ENCODE data around the gene PRM3.

The PRM3 gene, protein sequence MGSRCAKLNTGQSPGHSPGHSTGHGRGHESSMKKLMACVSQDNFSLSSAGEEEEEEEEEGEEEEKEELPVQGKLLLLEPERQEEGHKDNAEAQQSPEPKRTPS

DNA sequence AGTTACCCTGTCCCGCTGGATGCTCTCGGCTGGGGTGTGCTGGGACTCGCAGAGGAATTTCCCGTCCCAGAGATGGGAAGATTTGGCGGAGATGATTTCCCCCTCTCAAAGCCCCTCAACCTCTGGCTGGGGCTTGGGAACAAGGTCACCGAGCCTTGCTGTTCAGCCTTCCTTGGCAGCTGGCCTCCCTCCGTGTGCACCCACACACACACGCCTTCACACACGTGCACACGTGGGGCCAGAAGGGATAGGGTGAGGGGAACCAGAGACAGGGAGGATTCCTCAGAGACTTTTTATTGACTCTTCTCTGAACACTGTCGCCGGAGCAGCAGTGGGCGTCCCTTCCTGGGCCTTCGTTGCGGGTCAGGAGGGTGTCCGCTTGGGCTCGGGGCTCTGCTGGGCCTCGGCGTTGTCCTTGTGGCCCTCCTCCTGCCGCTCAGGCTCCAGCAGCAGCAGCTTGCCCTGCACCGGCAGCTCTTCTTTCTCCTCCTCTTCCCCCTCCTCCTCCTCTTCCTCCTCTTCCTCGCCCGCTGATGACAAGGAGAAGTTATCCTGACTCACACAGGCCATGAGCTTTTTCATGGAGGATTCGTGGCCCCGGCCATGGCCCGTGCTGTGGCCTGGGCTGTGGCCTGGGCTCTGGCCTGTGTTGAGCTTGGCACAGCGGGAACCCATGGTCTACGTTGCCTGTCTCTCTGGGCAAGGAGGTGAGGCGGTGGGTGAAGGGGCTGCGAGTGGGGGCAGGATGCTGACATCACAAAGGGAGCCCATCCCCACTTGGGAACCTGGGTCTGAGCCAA, at the start of gene PRM3:
TSS of gene PRM3 (minus strand) at position 709 of the 800 bp plus-strand sequence. CDS start at position 675, 34 bp downstream.
- DNase-seq (ENCODE audit: low read depth in 2 of 2) = no peak

DNA sequence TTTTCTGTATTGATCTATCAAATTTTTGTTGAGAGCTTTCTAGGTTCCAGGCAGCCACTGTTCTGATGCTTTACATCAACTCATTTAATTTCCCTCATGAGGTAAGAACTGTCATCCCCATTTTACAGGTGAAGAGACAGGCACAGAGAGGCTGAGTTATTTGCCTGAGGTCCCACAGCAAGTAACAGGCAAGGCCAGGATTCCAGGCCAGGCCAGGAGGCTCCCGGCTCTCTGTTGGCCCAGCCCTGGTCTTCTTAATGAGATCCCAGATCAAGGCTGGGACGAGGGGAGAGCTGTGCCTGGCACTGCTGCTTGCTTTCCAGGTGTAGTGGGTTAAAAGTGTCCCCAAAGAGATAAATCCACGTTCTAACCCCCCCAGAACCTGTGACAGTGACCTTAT, 49.4 kb upstream of the PRM3 start:
- no peak for DNase-seq (ENCODE audit: low read depth in 2 of 2)

DNA sequence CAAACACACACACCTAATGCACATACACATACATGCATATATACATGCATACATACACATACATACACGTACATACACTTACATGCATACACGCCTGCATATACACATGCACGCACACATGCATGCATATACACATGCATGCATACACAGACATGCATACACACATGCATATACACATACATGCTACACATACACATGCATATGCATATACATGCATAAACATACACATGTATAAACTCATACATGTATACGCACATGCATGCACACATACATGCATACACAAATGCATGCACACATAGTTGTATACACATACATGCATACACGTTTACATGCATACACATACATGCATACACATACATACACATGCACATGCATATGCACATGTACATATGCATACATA, 48.2 kb upstream of the PRM3 start:
- no peak for DNase-seq (ENCODE audit: low read depth in 2 of 2)

DNA sequence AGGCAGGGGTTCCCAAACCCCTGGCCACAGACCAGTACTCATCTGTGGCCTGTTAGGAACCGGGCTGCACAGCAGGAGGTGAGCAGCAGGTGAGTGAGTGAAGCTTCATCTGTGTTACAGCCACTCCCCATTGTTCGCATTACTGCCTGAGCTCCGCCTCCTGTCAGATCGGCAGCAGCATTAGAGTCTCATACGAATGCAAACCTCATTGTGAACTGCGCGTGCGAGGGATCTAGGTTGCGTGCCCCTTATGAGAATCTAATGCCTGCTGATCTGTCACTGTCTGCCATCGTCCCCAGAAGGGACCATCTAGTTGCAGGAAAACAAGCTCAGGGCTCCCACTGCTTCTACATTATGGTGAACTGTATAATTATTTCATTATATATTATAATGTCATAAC, 46.7 kb upstream of the PRM3 start:
- DNase-seq (ENCODE audit: low read depth in 2 of 2) = no peak

DNA sequence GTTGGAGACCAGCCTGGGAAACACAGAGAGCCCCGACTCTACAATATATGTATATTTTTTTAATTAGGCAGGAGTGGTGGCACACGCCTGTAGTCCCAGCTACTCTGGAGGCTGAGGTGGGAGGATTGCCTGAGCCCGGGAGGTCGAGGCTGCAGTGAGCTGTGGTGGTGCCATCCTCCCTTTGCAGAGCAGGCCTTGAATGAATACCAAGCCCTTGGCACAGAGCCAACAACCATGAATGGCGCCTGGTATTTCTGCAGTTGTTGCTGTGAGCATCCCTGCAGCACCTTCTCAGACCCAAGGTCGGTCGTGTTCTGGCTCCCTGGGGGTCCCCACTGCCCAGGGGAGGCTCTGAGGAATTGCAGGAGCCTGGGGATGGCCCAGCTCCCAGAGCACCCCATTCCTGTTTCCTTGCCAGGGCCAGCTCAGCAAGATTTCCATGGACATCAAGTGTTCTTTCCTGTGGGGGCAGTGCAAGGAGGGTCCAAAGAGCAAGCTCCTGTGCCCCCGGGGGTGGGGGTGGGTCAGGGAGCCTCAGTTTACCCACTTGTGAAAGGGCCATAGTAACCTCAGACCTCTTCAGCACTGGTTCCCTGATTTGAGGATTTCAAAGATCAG, 46.2 kb upstream of the PRM3 start:
- DNase-seq (ENCODE audit: low read depth in 2 of 2) = no peak

DNA sequence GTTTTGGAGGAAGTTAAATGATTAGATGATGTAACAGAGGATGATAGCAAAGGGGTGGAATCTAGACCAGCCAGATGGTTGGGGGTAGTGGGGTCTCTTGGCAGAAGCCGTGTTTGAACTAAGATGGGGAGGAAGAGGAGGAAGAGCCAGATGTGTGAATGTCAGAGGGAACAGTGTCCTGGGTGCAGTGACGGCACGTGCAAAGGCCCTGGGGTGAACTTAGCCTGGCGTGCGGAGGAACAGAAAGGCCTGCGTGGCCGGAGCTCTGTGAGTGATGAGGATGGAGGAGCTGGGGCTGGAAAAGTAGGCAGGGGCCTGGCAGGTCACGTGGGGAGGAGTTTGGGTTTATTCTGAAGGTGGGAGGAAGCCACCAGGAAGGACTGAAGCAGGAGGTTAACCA, 45.4 kb upstream of the PRM3 start:
- no peak for DNase-seq (ENCODE audit: low read depth in 2 of 2)

DNA sequence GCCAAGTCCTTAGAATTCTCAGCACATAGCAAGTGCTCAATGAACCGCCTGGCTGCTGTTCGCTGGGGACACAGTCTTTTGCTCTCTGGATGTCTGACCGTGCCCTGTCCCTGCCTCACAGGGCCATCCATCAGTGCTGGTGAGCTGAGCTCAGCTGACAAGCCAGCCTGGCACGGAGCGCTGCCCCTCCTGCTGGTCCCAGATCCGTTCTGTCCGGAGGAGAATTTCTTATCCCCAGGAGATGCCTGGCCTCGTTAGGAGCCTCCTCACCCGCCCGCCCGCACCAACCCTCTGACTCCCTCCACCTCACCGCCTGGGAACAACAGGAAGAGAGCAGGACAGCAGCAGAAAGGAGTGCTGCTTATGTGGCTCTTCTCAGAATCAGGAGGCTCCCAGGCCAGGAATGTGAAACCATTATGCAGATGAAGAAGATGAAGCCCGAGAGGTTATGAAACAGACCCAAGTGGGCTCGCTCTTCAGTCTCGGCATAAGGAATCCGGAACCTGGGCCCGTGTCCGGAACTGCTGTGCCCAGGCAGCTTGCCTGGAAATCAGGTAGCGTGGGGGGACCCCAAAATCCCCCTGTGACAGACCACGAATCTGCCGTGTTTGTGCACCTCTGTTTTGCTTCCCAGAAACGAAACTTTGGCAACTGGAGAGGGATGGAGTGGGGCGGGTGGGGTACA, 43.0 kb upstream of the PRM3 start:
- no peak for DNase-seq (ENCODE audit: low read depth in 2 of 2)

DNA sequence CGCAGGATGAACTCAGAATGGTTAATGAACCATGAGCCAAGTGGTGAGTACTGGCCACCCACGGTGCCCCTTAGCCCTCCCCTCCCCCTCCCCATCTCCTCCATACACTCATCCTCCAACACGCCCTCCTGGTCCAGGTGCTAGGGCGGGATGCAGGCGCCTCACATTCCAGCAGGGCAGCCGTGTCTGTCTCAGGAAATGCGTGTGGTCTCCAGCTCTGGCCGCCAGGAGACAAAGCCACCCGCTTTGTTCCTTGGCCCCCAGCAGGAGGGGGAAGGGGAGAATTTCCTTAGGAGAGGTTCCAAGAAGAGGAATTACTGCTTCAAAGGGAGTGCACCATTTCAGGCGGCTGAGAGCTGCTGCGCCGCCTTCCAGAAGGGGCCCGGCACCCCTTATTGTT, 42.1 kb upstream of the PRM3 start:
- no peak for DNase-seq (ENCODE audit: low read depth in 2 of 2)

DNA sequence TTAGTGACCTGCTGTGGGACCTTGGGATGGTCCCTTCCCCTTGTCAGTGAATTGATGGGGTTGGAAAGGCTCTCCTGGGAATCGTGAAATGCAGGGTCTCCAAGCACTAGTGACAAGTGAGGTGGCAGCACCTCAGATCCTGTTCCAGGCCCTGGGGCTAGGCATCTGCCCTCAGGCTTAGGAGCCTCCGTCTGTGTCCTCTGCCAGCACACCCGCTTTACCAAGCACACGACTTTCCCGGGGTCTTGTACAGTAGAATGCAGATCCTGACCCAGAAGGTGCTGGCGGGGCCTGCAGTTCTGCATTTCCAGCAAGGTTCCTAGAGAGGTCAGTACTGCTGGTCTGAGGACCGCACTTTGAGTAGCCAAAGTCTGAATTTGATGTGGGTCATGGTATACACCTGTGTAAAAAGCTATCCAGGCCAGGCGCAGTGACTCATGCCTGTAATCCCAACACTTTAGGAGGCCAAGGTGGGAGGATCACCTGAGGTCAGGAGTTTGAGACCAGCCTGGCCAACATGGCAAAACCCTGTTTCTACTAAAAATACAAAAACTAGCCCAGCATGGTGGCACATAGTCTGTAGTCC, 41.0 kb upstream of the PRM3 start:
- DNase-seq (ENCODE audit: low read depth in 2 of 2) = no peak

DNA sequence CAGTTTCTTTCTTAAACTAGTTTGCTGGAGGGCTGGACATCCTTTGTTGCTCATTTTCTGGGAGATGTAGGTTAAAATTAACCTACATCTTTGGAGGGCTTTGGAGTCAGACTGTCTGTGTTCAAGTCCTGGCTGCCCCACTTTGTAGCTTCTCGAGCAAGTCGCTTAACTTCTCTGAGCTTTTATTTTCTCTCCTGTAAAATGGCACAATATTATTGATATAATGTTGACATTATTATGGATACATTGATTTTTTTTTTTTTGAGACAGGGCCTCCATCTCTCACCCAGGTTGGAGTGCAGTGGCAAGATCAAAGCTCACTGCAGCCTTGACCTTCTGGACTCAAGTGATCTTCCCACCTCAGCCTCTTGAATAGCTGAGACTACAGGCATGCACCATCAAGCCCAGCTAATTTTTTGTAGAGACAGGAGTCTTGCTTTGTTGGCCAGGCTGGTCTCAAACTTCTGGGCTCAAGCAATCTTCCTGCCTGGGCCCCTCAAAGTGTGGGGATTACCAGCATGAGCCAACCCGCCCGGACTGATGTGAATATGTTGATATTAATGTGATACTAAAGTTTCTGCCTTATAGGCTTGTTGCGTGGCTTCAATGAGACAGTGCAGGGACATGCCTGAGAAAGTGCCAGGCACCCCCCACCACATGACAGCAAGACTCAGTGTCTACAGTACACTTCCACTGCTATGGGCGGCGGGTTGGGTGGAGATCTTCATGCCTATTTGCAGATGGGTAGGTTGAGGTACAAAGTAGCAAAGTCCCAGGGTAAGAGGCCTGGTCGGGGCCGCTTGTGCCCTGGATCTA, 40.3 kb upstream of the PRM3 start:
- DNase-seq (ENCODE audit: low read depth in 2 of 2) = no peak

DNA sequence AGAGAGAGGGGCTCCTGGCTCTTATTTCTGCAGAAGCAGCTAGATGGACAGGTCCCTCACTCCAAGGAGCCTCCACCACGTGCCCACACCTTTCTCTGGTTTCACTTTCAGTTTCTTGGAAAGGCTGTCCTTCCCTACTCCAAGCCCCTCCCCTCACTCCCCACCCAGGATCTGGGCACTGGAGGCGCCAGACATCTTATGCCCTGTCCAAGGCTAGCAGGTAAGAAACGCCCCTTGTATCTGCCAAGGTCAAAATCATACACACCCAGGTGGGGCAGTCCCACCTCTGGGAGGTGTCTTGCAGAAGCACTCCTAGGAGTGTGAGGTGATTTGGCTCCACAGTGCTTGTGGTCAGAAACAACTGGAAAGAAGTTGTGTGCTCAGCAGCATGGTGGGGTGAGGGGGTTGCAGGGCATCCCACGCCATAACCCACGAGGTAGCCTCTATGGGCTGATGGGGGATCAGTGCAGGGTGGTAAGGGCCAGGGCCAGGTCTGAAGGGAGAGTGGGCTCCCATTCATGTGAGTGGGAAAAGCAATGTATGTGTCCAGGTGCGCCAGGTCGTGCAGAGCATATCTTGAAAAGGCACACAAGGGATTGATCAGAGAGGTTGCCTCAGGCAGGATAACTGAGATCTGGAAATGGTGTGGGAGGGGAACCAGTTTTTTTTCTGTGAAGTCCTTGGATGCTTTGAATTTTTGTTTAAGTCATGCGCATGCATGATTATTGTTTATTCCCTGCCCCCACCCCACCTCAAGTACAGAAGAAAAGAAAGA, 39.5 kb upstream of the PRM3 start:
- DNase-seq (ENCODE audit: low read depth in 2 of 2) = no peak

DNA sequence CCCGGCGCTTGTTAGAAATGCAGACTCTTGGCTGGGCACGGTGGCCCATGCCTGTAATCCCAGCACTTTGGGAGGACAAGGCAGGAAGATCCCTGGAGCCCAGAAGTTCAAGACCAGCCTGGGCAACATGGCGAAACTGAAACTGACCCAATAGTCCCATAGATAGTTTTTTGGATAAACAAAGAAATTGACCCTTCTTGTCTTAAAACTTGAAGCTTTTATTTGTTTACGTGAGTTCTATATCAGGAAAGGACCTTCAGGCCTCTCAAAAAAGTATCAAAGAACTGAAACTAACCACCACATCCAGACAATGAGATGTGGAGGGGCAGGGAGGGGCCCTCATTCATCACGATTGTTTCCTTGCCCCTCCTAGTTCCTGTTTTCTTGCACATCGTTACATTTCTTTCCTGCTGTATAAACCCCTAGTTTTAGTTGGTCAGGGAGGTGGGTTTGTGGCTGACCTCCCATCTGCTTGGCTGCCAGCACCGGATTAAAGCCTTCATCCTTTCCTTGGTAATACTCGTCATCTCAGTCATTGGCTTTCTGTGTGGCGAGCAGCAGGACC, 37.6 kb upstream of the PRM3 start:
- peak in 1 of 2 donors; percentile 34 for DNase-seq (ENCODE audit: low read depth in 2 of 2)

DNA sequence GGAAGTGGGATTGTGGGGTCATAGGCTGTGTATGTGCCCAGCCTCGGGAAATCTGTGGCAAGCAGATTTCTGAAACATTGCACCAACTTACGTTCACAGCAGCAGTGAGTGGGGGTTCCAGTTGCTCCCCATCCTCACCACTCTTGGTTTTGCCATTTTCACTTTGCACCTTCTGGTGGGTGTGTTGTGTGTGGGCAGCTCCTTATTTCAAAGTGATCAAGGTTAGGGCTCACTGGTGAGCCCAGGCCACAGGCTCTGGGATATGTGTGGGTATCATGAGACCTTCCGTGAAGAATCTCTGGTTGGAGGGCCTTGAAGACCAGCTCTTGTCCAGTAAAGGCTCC, 37.2 kb upstream of the PRM3 start:
- DNase-seq (ENCODE audit: low read depth in 2 of 2) = no peak

DNA sequence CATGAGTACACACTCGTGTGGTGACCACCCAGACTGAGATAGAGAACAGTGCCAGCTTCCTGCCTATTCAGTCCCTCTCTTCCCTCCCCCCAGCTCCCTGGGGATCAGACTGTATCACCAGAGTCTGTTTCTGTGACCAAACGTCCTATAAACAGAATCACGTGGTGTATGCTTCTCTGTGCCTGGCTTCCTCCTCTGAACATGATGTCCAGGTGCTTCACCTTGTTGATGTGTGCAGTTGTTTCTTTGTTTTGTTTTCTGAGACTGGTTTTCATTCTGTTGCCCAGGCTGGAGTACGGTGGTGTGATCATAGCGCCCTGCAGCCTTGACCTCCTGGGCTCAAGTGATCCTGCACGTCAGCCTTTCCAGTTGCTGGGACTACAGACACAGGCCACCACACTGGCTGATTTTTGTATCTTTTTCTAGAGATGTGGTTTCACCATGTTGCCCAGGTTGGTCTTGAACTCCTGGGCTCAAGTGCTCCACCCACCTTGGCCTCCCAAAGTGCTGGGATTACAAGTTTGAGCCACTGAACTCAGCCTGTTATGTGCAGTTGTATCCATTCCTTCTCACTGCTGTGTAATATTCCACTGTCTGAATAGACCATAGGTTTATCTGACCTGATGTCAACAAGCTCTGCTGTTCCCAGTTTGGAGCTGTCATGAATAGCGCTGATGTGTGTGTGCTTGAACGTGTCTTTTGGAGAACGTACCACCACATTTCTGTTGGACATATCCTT, 36.6 kb upstream of the PRM3 start:
- no peak for DNase-seq (ENCODE audit: low read depth in 2 of 2)

DNA sequence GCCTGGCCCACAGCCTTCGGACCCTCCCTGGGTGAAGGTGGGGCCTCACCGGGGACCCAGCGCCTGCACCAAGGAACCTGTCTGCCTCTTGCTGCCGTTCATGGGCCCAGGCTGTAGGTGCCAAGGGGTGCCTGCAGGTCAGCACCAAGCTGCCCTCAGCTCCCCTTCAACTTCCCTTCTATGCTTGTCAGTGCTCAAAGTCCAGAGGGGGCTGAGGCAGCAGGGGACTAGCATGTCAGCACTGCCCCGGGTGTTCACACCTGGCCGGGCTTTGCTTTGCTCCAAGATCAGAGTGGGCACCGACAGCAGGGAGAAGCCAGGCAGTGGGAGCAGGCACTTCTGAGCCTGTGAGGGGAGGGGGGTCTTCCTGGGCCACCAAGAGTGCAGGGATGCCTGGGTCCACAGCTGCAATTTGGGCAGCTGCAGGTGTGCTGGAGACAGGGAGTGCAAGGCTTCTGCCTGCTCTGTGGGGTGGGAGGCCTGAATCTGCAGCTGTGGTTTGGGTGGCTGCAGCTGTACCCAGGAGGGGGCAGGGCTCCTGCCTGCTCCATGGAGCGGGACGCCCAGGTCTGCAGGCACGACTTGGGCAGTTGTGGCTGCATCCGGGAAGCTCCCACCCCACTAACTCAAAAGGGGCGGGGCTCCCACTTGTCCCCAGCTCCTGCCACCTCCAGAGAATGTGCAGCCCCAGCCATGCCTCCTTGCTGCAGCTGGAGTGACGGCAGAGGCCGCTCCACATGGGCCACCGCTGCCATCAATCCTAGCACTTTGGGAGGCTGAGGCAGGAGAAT, 35.3 kb upstream of the PRM3 start:
- no peak for DNase-seq (ENCODE audit: low read depth in 2 of 2)

DNA sequence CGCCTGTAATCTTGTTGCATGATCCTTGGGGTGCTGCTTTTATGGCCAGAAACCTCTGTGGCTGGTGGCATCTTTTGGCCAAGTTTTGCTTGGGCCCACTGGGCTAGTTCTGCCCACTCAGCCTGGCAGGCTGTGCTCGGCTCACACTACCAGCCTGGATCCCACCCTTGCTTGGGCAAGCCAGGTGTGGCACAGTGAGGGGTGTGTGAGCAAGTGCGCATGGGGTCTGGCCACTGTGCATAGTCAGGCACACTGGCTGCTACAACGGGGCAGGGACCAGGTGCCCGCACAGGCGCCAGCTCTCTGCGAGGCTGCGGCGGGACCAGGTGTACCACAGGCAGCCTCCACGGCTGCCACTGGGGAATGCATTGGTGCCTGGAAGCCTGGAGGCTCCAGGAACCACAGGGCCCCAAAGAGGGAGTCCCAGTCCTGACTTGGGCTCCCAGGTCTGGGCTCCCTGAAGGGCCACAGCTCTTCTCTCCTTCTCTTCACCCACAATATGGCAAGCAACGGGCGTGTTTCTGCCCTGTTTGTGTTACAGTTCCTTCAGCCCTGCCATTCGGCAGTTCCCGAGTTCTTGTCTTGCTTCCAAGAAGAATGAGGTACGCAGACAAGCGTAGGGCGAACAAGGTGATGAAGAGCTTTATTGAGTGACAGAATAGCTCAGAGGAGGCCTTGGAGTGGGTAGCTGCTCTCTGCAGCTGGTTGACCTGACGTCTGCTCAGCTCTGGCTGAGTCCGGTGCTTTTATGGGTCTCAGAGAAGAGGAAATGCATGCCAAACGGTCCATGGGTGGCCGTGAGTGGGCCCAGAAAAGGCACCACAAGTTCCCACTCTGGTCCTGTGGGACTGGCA, 34.4 kb upstream of the PRM3 start:
- no peak for DNase-seq (ENCODE audit: low read depth in 2 of 2)

DNA sequence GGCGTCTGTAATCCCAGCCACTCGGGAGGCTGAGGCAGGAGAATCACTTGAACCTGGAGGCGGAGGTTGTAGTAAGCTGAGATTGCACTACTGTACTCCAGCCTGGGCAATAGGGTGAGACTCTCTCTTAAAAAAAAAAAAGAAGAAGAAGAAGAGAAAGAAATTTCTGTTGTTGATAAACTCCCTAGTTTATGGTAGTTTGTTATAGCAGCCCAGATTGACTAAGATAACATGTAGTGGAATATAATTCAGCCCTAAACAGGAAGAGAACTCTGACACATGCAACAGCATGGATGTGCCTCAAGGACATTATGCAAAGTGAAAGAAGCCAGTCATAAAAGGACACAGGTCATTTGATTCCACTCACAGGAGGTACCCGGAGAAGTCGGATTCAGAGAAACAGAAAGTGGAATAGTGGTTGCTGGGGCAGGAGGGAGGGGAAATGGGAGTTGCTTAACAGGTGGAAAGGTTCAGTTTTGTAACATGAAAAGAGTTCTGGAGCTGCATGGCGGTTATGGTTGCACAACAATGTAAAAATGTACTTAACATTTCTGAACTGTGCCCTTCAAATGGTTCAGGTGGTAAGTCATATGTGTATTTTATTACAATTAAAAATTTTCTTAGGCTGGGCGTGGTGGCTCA, 33.7 kb upstream of the PRM3 start:
- no peak for DNase-seq (ENCODE audit: low read depth in 2 of 2)

DNA sequence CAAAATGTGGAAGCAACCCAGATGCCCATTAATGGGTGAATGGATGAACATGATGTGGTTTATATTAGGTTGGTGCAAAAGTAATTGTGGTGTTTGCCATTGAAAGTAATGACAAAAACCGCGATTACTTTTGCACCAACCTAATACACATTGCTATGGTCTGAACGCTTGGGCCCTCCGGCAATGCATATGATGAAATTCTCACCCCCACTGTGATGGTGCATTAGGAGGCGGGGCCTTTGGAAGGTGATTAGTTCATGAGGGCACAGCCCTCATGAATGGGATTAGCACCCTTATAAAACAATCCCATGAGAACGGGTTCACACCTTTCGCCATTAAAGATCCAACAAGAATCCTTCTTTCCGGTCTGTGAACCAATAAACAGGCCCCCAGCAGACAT, 33.0 kb upstream of the PRM3 start:
- DNase-seq (ENCODE audit: low read depth in 2 of 2) = no peak

Measured in stimulated activated CD8-positive, alpha-beta memory T cell treated with anti-CD3 and anti-CD28 coated beads, Interleukin-15, amount 100 ng/mL, for 48 hours (primary cell).